GM21381 (cell line): ENCODE data around the gene RAD9A.

Source experiments
- ATAC-seq: cut with Tn5 transposase; IDR thresholded peaks from one replicate; pipeline ENCODE4 v1.9.1; 2021; ENCODE audit warnings: mild to moderate bottlenecking, moderate library complexity; ENCODE audit not compliant: unreplicated experiment

Gene RAD9A

DNA sequence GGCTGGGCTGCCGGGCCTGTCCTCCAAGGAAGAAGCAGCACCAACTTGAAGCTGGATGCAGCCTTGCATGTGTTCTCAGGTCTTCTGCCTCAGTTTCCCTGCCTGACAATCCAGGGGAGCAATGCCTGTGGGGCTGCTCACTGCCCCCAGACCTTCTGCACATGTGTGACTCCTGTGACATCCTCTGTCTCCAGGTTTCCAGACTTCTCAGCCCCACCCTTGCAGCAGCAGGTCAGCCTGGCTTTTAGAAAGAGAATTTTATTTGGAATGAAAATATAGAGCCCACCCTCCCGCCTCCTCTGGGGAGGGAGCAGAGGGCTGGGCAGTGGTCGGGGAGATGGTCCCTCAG lies 46.0 kb downstream of the RAD9A start:
- ATAC-seq = no peak

DNA sequence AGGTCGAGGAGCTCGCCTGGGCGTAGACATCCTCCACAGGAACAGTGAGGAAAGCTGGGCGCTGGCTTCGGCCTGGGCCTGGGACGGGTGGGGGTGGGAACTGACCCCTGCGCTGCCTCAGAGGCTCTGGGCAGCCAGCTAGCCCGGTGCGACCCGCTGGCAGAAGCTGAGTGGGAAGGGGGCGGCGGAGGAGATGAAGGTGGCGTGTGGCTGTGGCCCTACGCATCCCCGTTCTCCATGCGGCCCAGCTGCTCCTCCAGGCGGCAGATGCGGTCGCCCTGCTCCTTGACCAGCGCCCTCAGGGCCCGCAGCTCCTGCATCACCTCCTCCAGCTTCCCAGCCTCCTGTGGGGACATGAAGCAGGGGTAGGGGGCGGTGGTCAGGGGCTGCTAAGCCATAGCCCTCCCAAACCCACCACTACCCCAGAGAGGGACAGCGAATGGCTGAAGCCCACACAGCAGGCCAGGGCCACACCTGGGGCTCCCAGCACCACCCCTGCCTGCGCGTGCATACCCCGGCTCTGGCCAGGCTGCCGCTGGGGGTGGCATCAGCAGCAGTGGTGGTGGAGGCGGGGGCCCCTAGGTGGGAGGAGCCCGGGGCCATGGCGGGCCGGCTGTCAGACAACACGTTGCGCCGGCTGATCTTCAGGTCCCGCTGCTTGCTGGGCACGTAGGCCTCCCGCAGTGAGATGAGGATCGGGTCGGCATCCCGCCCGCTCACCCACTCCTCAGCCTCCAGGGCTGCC lies 46.5 kb downstream of the RAD9A start:
- ATAC-seq = no peak

DNA sequence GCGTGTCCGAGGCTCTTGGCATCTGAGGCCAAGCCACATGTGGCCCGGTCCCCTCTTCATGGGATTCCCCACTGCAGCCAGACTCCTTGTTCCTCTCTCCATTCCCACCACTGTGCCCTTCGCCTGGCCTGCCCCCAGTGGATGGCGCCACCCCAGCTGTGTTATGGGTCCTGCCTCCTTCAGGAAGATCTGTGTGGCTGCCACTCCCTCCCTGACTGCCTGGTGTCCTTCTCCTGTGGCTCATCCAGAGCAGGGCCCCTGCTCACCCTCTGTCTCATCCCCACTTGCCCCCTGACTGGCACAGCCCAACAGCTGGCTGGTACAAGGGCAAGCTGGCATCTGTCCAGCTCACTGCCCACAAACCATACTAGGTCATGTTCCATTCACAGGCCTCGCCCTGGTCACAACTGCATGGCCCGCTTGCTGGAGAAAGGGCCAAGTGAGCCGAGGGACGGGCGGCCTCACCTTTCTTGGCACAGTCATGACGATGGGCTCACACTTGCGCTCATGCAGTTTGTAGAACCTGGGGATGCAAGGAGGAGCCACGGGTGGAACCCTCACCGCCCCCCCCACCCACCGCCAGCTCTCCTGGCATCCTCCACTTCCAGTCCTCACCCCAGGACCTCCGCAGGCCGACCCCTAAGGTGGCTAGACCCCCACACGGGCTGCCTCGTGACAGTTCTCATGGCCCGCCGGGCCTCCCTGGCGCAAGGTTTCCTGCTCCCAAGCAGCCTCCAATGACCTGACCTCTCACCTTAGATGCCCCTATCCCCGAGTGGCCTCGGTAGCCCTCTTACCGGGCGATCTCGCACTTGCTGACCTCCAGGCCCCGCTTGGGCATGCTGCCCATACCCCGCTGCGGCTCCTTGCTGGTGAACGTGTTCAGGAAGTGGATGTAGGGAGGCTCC lies 47.8 kb downstream of the RAD9A start:
- ATAC-seq = no peak

DNA sequence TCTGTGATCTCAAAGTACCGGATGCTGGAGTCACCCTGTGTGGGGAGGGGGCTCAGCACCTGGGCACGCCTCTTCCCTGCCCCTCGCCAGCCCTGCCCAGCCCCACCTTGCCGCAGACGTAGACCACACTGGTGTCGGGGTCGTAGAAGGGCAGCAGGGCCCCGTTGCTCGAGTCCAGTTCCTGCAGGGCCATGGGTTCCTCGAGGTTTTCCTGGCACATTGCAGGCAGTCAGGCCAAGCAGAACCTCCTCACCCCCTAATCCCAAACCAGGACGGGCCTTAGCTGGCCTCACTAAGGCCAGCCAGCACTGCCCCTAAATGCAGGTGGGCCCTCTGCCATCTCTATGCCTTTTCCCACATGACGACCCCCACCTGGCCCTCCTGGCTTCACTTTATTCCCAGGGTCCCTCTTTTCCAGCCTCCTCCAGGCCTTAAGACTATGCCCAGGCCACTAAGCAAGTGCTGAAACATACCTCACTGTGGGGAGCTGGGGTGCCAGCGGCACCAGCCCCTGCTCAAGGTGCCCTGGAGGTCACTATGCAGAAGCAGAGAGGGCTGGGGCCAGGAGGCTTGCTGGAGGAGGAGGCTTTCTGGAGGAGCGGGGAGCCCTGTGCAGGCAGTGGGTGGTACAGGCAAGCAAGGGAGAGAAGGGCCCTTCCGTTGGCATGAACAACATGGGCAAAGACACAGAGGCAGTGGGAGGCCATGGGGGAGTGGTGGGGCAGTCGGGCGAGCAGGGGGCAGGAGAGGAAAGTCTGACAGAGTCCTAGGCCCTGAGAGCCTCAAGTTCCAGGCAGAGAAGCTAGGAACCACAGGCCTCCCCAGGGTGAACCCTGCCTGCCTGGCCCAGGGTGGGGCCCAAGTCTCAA lies 48.7 kb downstream of the RAD9A start:
- ATAC-seq = no peak

DNA sequence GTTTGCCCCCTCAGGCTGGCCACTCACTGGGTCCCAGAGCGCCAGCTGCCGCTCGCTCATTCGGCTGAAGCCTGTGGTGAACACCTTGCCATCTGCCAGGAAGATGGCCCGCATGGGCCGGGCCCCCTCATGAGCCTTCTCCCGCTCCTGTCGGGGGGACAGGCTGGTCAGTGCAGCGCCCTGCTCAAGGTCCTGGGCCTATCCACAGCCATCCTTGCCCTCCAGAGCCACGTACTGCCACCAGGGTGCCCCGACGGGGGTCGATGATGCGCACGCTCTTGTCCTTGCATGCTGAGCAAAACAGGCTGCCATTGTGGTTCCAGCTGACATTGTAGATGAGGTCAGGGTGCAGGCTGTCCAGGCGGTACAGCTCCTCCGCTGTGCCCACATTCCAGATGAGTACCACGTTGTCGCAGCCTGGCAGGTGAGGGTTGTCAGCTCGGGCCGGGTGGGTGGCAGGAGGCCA lies 49.3 kb downstream of the RAD9A start:
- ATAC-seq = no peak

DNA sequence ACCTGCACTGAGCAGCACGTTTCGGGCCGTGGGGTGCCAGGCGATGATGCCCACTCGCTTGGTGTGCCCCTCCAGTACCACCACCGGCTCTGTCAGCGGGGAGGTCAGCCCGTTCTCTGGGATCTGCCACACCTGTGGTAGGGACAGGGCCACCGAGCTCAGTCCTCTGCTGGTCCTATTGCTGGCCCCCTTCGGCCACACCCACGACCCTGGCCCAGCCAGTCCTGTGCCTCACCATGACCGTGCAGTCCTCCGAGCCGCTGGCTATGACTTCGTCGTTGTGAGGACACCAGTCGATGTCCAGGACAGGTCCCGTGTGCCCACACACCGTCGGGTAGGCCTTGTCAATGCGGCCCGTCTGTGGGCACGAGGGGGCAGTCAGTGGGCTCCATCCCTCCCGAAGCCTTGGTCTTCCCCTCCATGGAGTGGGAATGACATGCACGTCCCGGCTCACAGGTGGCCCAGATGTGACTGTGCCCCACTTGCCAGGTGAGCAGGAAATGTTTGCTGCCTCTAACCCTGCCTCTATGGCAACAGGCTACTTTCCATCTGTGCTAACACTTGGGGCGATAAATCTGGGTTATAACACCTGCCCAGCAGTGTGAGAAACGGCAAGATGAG lies 50.1 kb downstream of the RAD9A start:
- ATAC-seq = no peak

DNA sequence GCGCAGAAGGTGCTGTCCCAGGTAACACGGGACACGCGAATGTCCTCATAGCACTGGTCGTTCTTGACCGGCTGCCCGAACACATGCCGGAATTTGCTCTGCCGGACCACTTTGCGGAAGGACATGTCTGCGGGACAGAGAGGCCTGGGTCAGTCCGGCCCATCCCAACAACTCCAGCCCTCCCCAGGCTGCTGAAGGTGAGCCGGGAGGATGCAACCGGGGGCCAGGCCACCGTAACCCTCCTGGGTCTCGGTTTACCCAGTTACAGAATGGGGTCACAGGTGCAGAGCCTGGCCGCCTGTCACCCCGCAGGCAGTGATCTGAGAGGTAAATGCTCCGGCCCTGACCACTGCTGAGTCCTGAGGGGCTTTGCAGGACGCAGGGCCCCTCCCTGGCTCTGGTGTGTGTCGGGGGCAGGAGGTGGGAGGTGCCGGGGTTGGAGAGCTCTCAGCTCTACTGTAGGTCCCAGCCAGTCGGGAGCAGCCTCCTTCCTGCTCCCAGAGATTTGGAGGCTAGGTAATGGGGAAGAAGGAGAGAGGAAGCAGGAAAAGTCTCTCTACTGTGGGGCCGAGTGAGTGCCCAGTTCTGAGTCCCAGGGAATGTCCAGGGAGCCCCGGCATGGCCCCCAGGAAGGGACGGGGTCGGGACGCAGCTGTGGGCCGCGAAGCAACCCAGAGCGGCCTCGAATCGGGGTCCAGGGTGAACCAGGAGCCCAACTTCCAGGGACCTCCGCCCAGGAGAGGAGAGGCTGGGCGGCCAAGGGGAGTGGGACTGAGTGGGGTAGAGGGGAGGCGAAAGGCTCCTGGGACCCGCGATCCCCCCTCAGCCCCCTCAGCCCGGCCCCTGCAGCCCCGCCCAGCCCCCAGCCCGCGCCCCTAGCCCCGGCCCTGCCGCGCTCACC lies 51.0 kb downstream of the RAD9A start:
- no peak for ATAC-seq

DNA sequence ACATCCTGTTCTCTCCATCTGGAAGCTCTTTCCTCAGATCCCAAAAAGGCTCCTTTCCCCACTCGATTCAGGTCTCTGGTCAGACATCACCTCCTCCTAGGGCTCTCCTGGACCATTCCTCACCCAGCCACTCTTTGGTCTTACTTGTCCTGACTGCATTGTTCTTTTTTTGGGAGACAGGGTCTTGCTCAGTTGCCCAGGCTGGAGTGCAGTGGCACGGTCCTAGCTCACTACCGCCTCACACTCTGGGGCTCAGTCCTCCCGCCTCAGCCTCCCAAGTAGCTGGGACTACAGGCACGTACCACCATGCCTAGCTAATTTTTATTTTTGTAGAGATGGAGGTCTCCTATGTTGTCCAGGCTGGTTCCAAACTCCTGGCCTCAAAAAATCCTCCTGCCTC lies 53.7 kb downstream of the RAD9A start:
- no peak for ATAC-seq
